Measurements from ENCODE around the gene ATP6V0E2.
"Not testable (repeated sequence)": the region's sequence is repeated elsewhere in the genome, so short reads cannot be mapped to it uniquely, and the experiment has no call there.

The ATP6V0E2 gene

DNA sequence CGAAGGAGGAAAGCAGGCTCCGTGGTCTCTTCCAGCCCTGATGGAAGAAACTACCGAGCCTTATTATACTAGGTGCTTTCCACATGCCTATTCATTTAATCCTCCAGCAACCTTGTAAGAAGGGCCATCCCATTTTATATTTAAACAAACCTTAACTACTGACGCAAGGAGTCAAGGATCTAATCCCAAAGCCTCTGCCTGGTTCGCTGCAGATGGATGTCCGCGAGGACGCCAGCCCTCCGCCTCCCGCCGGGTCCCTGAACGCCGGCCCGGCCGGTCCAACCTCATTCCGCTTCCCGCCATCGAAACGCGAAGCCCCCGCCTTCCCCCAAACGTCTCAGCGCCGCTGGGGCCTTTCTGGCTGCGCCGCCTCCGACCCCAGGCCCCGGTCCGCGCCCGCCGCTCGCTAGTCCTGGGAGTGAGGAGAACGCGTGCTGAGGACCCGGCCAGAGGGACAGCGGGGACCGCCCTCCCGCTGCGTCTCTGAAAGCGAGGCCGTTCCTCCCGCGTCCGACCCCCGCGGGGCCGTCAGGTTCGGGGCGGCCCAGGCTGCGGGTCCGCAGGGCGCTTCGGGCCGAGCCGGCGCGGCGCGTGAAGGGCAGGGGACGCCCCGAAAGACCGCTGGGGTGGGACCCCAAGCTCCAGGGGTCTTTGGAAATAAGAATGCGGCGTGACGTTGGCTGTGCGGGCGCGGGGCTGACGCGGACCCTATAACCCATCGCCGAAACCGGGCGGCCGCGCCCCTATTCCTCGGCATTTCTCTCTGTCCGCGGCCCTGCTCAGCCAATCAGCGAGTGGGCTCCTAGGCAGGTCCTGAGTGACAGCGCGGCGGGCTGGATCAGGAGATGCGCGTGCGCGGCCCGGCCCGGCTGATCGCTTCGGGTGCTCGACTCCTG, at the start of gene ATP6V0E2:
Gene ATP6V0E2 (plus strand): TSS at position 896 of the 896 bp plus-strand sequence. CDS start 97 bp downstream, outside the sequence.
- peak; percentile 51 for DNase-seq

GRCh38 chr7:149824301-149824741, 49.4 kb upstream of the ATP6V0E2 start:
- no peak for DNase-seq

- no peak for DNase-seq
Observed at GRCh38 chr7:149824748-149825566, 48.8 kb upstream of the ATP6V0E2 start.

DNA sequence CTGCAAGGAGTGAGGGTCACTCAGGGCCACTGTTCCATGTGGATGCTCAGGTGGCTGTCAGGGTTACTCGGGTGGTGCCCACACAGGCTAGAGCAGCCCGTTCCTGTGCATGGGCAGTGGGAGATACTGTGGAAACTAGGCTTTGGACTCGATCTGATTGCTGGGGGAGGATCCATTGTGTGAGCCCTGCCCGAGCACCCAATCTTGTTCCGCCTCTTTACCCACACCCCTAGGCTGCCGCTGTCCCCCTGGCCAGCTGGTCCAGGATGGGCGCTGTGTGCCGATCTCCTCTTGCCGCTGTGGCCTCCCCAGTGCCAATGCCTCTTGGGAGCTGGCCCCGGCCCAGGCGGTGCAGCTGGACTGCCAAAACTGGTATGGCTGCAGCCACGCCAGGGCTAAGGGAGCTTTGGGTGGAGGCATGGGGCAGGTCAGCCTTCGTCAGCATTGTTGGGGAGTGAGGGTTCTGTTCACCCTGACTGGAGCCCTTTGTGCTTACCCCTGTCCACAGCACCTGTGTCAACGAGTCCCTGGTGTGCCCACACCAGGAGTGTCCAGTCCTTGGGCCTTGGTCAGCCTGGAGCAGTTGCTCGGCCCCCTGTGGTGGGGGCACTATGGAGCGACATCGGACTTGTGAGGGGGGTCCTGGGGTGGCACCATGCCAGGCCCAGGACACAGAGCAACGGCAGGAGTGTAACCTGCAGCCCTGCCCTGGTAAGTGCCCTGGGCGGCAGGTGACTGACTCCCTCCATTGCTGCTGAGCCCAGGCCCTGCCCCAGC, 48.0 kb upstream of the ATP6V0E2 start:
- DNase-seq: no peak

DNA sequence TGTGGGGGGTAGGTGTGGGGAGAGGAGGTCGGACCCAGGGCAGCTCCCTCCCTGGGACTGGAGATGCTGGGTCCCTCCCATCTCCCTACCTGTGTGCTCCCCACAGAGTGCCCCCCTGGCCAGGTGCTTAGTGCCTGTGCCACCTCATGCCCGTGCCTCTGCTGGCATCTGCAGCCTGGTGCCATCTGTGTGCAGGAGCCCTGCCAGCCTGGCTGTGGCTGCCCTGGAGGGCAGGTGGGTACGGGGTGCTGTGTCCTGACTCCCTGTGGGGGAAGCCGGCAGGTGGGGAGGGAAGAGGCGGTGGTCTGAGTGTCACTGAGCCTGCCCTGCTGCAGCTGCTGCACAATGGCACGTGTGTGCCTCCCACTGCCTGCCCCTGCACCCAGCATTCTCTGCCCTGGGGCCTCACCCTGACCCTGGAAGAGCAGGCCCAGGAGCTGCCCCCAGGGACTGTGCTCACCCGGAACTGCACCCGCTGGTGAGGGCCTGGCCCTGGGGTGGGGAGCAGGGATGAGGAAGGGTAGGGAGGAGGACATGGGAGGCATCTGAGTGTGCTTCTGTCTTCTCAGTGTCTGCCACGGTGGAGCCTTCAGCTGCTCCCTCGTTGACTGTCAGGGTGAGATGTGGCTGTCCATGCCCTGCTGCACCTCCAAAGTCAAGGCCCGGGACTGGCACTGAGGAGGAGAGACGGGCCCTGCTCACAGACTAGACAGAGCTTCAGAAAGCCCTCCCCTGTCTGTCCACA, 47.3 kb upstream of the ATP6V0E2 start:
- no peak for DNase-seq

GRCh38 chr7:149827089-149827981, 46.4 kb upstream of the ATP6V0E2 start:
- no peak for DNase-seq

- no peak for DNase-seq
Observed at GRCh38 chr7:149828357-149829309, 45.1 kb upstream of the ATP6V0E2 start.

- not testable (repeated sequence) for DNase-seq
Observed at GRCh38 chr7:149830527-149830926, 43.2 kb upstream of the ATP6V0E2 start.

DNA sequence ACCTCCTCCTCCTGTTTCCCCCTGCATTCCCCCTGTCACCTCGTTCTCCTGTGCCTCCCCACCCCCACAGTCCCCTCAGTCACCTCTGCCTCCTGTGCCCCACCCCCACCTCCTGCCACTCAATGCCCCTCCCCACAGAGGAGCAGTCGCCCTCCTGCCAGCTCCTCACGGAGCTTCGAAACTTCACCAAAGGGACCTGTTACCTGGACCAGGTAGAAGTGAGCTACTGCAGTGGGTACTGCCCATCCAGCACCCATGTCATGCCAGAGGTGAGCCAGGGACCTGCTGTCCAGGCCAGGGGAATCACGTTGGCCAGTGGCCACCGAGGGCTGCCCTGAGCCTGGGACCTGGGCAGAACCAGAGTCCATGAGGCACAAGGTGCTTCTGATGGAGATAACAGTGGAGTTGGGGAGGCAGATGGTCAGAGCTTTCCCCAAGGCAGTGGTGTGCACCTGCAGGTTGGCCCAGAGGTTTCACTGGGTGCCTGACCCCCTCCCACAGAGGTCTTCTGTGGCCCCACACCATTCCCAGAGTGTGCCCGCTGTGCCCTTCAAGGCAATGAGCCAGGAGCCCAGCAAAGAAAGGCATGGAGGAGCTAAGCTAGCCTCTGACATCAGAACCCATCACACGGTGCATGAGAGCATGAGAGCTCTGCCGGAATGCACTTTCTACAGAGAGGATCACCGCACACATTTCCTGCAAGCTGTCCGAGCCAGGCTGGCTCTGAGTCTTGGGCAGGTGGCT, 42.6 kb upstream of the ATP6V0E2 start:
- DNase-seq: no peak

GRCh38 chr7:149831741-149832219, 42.0 kb upstream of the ATP6V0E2 start:
- no peak for DNase-seq

- DNase-seq: no peak
Observed at GRCh38 chr7:149832332-149833041, 41.3 kb upstream of the ATP6V0E2 start.

DNA sequence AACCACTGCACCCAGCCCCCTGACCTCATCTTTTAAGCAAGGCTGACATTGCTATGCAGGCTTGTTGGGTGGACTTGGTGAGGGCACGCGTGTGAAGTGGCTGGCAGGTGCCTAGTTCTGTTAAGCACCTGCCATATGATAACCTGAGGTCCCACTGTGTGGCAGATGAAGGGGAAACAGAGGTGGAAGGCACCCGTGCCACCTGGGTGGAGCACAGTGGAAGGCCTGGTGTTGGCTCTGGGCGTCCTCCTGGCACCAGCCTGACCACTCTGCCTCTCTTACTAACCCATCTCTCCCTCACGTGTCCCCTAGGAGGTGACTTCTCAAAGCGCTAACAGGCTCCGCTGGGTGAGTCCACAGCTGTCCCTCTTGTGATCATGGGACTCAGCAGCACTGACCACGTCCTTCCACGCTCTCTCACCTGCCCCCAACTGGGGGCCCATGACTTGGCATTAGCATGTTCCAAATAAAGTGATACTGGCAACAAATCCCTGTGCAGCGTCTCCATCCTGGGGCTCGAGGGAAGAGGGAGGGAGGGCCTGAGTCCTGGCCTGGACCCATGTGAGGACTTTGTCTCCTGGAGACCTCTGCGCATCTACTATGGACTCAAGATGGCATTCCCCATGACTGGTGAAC, 40.2 kb upstream of the ATP6V0E2 start:
- DNase-seq: no peak

- no peak for DNase-seq
Observed at GRCh38 chr7:149834601-149835000, 39.2 kb upstream of the ATP6V0E2 start.

- DNase-seq: no peak
Observed at GRCh38 chr7:149836434-149836833, 37.3 kb upstream of the ATP6V0E2 start.

- DNase-seq: no peak
Observed at GRCh38 chr7:149837564-149838223, 36.1 kb upstream of the ATP6V0E2 start.

DNA sequence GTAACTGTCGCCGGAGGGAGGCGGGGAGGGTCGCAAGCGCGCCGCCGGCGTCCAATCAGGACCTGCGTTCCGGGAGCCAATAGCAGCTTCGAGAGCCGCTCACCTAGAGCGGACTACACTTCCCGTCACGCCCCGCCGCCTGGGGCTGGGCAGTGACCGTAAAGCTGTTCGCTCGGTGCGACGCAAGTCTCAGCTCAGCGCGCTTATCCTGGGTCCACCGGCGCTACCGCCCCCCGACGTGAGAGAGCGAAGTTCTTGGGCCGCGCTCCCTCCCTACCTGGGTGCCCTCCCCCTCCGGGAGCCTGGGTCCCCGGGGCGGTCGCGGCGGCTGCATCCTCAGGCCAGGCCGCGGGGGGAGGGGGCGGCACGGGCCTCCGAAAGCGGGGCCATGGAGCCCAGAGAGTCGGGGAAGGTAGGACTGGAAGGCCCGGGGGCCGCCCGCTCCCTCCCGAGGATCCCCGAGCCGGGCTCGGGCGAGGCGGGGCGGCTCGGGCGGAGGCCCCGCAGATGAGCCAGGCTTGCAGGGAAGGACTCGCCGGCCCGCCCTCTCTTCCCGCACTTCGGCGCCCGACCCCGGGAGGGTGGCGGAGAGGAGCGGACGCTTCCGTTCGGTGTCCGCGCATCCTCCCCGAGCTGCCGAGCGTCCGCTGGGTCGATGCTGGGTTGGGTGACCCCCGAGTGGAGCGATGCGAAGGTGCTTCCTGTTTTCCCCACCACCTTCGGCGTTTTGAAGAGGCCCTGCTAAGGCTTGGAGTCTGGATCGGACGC, 35.4 kb upstream of the ATP6V0E2 start, which contains the start of gene ZNF862:
Gene ZNF862 (plus strand): TSS at position 152 of the 768 bp plus-strand sequence. CDS start 237 bp downstream, at position 389.
- DNase-seq: peak; percentile 92

Data from cortex of kidney (tissue), 1 donor.